GM21360 (cell line): ENCODE measurements around the gene MOGAT2.
"Not testable (repeated sequence)": the region's sequence is repeated elsewhere in the genome, so short reads cannot be mapped to it uniquely, and the experiment has no call there.

Source experiments
- ATAC-seq: cut with Tn5 transposase; IDR thresholded peaks from one replicate; pipeline ENCODE4 v1.9.1; 2021; ENCODE audit warnings: mild to moderate bottlenecking, moderate library complexity; ENCODE audit not compliant: unreplicated experiment

The MOGAT2 gene

GRCh38 chr11:75748729-75749273 lies 31.2 kb downstream of the MOGAT2 start:
- ATAC-seq, result not testable (repeated sequence)

- not testable (repeated sequence) for ATAC-seq
Observed at GRCh38 chr11:75754933-75755332, 37.3 kb downstream of the MOGAT2 start.

DNA sequence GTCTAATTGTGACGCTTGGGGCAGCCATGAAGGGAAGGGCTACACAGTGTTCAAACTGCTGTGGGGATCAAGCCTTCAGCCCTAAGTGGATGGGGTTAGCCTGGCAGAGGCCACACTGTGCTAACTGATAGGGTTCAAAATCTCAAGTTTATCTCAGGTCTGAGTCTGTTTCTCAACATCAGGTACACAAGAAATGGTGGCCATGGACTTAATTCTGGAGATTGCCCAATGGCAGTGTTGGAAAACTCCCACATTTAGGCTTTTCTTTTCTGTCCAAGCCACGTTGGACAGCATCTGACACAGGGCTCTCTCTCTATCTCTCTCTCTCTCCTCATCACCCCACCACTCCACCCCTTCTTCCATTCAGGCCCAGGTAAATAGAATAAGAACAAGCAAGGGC lies 40.0 kb downstream of the MOGAT2 start:
- no peak for ATAC-seq

DNA sequence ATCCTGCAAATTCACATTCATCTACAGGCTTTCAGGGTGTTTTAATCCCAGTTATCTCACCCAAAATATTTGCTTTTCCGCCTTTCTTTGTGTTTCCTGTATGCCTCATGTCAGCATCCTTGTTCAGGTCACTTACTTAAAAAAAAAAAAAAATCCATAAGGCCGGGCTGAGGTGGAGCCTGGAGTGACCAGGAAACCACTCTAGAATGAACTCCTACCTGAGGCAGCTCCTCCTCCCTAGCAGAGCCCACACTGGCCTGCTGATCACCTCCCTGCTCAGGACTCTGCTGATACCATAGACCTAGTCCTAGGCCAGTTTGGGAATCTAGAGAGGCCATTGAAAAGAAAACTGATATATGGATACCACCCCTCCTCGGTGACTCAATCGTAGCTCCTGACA lies 42.2 kb downstream of the MOGAT2 start:
- no peak for ATAC-seq

- ATAC-seq, result no peak
Observed at GRCh38 chr11:75760243-75760642, 42.6 kb downstream of the MOGAT2 start.

DNA sequence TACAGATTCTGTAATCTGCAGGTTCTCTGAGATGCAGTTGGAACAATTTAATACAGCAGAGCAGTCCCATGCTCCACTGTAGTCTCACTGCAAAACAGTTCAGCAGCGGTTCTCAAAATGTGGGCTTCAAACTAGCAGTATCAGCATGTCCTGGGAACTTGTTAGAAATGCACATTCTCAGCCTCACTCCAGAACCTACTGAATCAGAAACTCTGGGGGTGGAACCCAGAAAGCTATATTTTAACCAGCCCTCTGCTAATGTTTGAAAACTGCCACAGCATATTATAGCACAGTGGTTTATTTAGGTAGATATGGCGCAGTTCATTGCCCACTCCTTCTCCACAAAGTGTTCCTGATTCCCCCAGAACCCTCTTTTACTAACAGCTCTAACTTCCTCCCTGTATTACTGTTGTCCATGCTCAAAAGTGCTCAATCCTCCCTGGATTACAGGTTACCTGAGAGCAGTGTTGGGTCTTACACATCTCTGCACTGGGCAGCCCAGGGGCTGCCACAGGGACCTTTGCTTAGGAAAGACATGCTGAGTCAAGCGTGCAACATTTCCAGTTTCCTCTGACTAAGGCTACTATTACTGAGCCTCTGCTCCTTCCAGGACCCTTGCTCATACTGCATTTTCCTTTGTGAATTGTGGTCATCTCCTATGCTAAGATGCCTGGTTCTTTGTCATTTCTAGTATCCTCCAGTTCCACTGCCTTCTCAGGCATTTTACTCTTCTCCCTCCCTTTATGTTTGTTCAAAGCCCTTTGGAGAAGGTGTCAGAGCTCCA lies 43.3 kb downstream of the MOGAT2 start:
- ATAC-seq, result no peak

DNA sequence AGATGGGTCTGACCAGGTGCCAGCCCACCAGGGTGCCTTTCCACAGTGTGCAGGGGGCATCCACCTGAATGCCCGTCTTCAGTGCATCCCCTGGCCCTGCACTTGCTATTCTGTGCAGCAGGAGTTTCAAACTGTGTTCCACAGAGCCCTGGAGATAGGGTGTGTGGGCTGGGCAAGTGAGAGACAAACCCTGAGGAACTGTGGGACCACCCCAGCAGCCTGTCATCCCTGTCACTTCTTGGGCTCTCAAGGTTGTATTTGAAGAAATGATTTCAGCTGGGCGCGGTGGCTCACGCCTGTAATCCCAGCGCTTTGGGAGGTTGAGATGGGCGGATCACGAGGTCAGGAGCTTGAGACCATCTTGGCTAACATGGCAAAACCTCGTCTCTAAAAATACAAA lies 44.5 kb downstream of the MOGAT2 start:
- ATAC-seq, result no peak

- ATAC-seq, result no peak
Observed at GRCh38 chr11:75762885-75763284, 45.2 kb downstream of the MOGAT2 start.

GRCh38 chr11:75763846-75764245 lies 46.2 kb downstream of the MOGAT2 start:
- ATAC-seq, result no peak

- no peak for ATAC-seq
Observed at GRCh38 chr11:75765116-75765515, 47.5 kb downstream of the MOGAT2 start.

DNA sequence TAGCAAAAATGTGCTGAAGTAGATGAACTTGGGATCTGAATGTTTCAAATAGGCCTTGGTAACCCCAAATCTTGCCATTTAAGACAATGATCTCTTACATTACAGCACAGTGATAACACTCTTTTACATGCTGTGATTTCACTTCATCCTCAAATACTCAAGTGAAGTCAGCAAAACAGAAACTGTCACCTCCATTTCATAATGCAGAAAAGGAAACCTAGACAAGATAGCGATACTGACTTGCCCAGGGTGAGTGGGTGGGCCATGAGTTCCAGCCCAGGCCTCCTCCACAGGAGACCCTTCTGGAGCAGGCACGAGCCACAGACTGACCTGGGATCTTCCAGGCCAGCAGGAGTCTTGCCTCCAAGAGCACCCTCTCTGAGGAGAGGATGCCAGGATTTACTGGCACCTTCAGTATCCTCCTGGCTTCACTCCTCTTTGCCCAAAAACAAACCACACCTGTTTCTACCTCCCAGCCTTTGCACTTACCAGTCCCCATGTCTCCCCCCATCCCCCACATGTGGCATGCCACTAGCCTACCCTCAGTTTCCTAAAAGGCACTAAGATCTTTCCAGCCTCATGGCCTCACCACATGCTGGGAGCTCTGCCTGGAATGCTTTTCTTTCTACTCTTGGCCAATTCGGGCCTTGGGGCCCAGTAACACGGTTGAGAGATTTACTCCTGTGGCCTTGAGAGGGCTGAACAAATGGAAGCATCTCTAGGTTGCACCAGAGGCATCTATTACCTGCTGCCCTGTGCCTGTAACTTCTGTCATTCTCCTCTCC lies 49.0 kb downstream of the MOGAT2 start:
- no peak for ATAC-seq

- no peak for ATAC-seq
Observed at GRCh38 chr11:75767228-75767572, 49.6 kb downstream of the MOGAT2 start.

DNA sequence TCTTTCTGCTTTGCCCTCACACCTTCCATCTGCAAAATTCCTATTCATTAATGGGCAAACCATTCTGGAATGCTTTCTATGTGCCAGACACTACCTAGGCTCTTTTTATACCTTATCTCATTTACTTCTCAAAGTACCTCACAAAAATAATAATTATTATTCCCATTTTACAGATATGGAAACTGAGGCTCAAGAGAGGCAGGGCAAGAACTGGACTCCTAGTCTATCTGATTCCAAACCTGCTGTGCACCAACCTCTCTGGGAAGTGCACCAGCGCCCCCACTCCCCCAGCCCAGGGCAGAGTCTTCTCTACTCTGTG lies 50.1 kb downstream of the MOGAT2 start:
- no peak for ATAC-seq

- ATAC-seq, result peak; percentile 51
Observed at GRCh38 chr11:75768112-75768908, 50.7 kb downstream of the MOGAT2 start, which contains the start of gene DGAT2. Gene DGAT2, plus strand, starts transcription at chr11:75768778. Its CDS starts 214 bp downstream, at chr11:75768992.

DNA sequence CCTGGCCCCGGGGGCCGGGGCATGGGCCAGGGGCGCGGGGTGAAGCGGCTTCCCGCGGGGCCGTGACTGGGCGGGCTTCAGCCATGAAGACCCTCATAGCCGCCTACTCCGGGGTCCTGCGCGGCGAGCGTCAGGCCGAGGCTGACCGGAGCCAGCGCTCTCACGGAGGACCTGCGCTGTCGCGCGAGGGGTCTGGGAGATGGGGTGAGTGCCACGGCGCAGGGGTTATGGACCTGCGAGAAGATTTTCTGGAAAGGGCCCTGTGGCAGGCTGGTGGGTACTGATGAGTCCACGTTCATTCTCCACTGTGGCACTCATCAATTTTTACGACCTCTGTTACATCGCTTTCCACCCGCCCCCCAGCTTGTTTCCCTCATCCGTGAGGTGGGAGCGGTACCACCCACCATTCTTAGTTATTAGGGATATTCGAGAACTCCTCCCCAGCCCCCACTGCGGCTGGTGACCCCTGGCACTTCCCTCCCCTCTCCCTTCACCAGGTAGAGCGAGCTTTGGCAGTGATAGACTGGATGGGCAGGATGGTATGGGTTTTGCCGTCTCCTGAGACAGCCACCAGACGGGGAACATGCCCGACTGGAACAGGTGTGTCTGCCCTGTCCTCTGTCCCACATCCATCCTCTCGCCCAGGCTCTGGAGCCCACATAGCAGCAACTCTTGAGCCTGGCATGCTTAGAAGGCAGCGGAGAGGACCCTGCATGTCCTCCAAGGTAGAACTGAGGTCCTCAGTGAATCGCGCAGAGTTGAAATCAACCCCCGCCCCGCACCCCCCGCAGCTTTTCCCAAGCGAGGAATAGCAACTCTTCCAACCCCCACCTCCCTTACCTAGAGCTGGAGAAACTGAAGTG lies 51.5 kb downstream of the MOGAT2 start:
- ATAC-seq, result no peak

- no peak for ATAC-seq
Observed at GRCh38 chr11:75770102-75770501, 52.5 kb downstream of the MOGAT2 start.

DNA sequence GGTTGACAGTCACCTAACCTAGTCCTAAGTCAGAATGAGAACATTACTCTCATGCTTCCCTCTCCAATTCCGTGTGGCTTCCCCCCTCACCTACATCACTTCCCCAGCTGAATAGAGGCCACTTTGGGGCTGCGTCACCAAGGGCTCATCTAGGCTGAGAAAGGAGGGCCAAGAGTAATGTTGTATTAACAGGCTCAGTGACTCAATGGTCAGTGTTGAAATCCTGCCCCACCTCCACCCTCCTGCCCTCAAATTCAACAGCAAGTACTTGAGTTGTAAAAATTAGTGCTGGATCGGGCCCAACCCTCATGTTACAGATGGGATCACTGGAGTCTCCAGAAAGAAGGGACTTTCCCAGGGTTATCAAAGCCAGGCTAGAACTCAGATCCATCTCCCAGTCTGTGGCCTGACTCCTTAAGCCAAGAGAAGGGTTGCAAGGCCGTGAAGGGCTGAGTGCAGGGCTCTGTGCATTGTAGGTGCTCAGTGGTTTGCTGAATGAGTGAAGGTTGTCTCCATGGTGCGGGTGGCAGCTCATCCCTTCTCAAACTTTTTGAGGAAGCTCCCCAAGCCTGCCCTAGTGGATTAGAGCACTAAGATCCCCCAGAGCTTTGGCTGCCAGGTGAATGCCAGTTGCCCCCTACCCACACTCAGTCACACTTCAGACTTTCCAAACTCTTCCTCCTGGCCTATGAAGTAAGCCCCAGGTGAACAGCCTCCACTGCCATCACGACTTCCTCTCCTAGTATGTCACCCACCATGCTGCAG lies 54.2 kb downstream of the MOGAT2 start:
- no peak for ATAC-seq

DNA sequence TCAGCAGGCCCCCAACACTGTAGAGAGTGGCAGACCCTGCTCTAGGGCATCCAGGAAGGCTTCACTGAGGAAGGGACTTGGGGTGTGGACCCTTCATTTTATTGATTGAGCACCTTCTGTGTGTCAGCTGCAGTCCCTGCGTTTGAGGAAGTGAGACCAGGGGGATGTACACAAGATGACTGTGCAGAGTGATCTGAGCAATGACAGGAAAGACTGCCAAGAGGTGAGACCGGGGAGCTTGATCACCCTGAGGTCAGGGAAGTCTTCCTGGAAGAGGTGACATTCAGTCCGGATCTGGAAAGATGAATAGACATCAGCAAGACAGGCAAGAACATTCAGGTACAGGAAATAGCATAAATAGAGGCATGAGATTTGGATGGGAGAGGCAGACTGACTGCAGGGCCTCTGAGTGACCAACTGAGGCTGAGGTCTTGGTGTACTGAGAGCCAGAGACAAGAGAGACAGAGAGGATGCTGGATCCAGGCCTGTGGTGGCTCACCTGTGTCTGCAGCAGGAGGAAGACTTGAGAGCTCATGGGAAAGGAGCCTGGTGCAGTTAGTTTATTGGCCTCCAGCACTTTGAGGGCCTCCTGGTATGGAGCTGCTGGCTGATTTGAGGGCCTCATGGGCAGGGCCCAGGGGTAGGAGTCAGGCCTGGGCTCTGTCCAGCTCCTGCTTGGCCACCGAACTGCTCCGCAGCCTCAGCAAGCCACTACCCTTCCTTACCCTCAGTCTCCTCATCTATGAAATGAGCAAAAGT lies 56.1 kb downstream of the MOGAT2 start:
- ATAC-seq, result peak; percentile 80

DNA sequence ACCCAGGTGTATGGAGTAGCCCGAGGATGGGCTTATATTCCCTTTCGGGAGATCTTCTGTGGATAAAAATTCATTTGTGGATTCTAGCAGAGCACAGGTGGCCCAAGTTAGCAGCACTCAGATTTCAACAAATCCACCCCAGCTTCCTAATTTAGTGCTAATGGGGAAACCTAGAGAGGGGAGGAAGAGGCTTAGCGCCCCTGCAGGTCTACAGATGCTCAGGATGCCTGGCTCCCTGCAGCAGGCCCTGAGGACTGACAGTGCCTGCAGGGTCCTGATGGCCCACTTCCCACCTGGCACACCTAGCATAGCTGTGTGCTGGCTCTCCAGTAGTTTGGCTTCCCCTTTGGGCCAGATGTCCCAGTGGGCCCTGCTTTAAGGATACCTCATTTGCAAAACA lies 57.4 kb downstream of the MOGAT2 start:
- ATAC-seq, result no peak
